Natural killer cell (primary cell): ENCODE measurements around the gene NELFCD. TPM values are rescaled to one million over a fixed set of nuclear protein-coding genes. Genes with fewer than 3 reads are reported as not detected.

Source experiments
- ATAC-seq, 3 donors: fragments of 150-1000 bp in 2 of 3; fragments of 200-7000 bp in 1 of 3; cut with Tn5 transposase; 1 replicate in 1 of 3; 2 replicates in 2 of 3; pipeline ENCODE4 v1.10.0; 2021; ENCODE audit warnings: mild to moderate bottlenecking in 2 of 3, moderate library complexity in 2 of 3
- DNase-seq, 2 donors: peaks; one replicate each; pipeline versions ENCODE4 v3.0.0 to v3.0.0-alpha.2; 2013 to 2021; ENCODE audit warnings: mixed read lengths in 1 of 2
- H3K27ac ChIP-seq: one replicate; pipeline ENCODE4 v1.5.1; 2013; ENCODE audit warnings: mild to moderate bottlenecking, low read length
- H3K27me3 ChIP-seq: one replicate; pipeline ENCODE4 v1.6.1; 2013; ENCODE audit warnings: low read length; ENCODE audit not compliant: control insufficient read depth, insufficient read depth
- H3K36me3 ChIP-seq: one replicate; pipeline ENCODE4 v1.6.1; 2013; ENCODE audit warnings: low read length; ENCODE audit not compliant: control insufficient read depth, insufficient read depth
- H3K4me1 ChIP-seq: one replicate; pipeline ENCODE4 v1.6.1; 2013; ENCODE audit warnings: low read length; ENCODE audit not compliant: control insufficient read depth, insufficient read depth
- H3K4me3 ChIP-seq: one replicate; pipeline ENCODE4 v1.5.1; 2013; ENCODE audit warnings: low read length
- H3K9me3 ChIP-seq: one replicate; pipeline ENCODE4 v1.6.1; 2013; ENCODE audit warnings: low read length; ENCODE audit not compliant: control insufficient read depth, insufficient read depth
- H3K27ac Mint-ChIP-seq, 2 donors: one replicate each; pipeline ENCODE4 v1.8.0; 2022; ENCODE audit warnings: mild to moderate bottlenecking in 2 of 2, mixed read lengths in 2 of 2, moderate library complexity in 1 of 2
- H3K27me3 Mint-ChIP-seq, 2 donors: one replicate each; pipeline ENCODE4 v1.8.0; 2022; ENCODE audit warnings: low read depth in 2 of 2, mixed read lengths in 2 of 2
- H3K36me3 Mint-ChIP-seq: one replicate; pipeline ENCODE4 v1.8.0; 2022; ENCODE audit warnings: mixed read lengths
- H3K4me1 Mint-ChIP-seq, 2 donors: one replicate each; pipeline ENCODE4 v1.8.0; 2022; ENCODE audit warnings: mixed read lengths in 2 of 2
- H3K4me3 Mint-ChIP-seq: one replicate; pipeline ENCODE4 v1.8.0; 2022; ENCODE audit warnings: mild to moderate bottlenecking, moderate library complexity, mixed read lengths
- H3K9me3 Mint-ChIP-seq, 2 donors: one replicate each; pipeline ENCODE4 v1.8.0; 2022; ENCODE audit warnings: mixed read lengths in 2 of 2
- CTCF ChIP-seq: fragments of 200-600 bp; IDR thresholded peaks from one replicate; pipeline ENCODE4 v1.8.0; 2022; ENCODE audit warnings: antibody characterized with exemption
- WGBS: methylation state at CpG from one replicate; pipeline ENCODE4 v1.1.7; 2013; ENCODE audit warnings: missing lambda C conversion rate; ENCODE audit not compliant: insufficient coverage; 5-methylcytosine and 5-hydroxymethylcytosine counted together
- intact Hi-C: fragments of 100-400 bp; cut with micrococcal nuclease; formaldehyde crosslinking; loops from one replicate; pipeline ENCODE4 v1.14.2; 2022
- total RNA-seq, 4 donors: library from RNA; stranded (reverse); fragments of 120-200 nt in 1 of 4; gene quantifications; one replicate each; pipeline versions ENCODE4 v1.2.3 to v1.2.4, GENCODE V29; 2013 to 2022

The NELFCD gene
- total RNA-seq, 3 donors from 2014 or later (not counting 1 experiment from before 2014, with no cell fraction given) = 75.7 to 105 (median 92.6) TPM

GRCh38 chr20:58993332-58994248 is 12.5 kb downstream of the NELFCD start:
- Histone ChIP-seq H3K27ac (no peak overlapping the region), H3K4me1 (no peaks in the 10 kb centered on the region), H3K9me3 (no peaks in the 10 kb centered on the region), H3K27me3 (no peaks in the 10 kb centered on the region), H3K4me3 (no peak overlapping the region), H3K36me3 (peaks cover 88% of the 10 kb centered on the region)
- Mint-ChIP-seq H3K4me1 (peaks cover 0 to 4% of the 10 kb centered on the region in 2 donors), H3K9me3 (no peaks in the 10 kb centered on the region), H3K36me3 (peaks cover 14% of the 10 kb centered on the region), H3K27ac (no peak overlapping the region), H3K27me3 (no peaks in the 10 kb centered on the region), H3K4me3 (no peak overlapping the region)
- DNase-seq = no peak
- WGBS = 89% methylated on average over 21 of the region's 23 CpGs
- TF ChIP-seq CTCF = no peak
- intact Hi-C loops = no loop called here
- ATAC-seq = no peak

- Mint-ChIP-seq H3K27me3 (no peaks in the 10 kb centered on the region), H3K27ac (peak overlapping the region in 1 of 2 donors; percentile 27), H3K36me3 (peaks cover 7% of the 10 kb centered on the region), H3K9me3 (no peaks in the 10 kb centered on the region), H3K4me3 (no peak overlapping the region), H3K4me1 (peaks cover 0 to 4% of the 10 kb centered on the region in 2 donors)
- Histone ChIP-seq H3K27me3 (no peaks in the 10 kb centered on the region), H3K36me3 (peaks cover 83% of the 10 kb centered on the region), H3K9me3 (no peaks in the 10 kb centered on the region), H3K4me3 (no peak overlapping the region), H3K4me1 (no peaks in the 10 kb centered on the region), H3K27ac (no peak overlapping the region)
- intact Hi-C loops = no loop called here
- no peak for DNase-seq
- ATAC-seq = no peak
- no peak for TF ChIP-seq CTCF
- 84% methylated on average over 17 of the region's 17 CpGs for WGBS
Observed at GRCh38 chr20:58994390-58995159, 13.5 kb downstream of the NELFCD start.

GRCh38 chr20:58995461-58996225 is 14.6 kb downstream of the NELFCD start:
- intact Hi-C loops = no loop called here
- H3K27me3 ChIP-seq = no peaks in the 10 kb centered on the region
- Mint-ChIP-seq H3K36me3 (peaks cover 7% of the 10 kb centered on the region), H3K27me3 (no peaks in the 10 kb centered on the region), H3K27ac (peak overlapping the region in 1 of 2 donors; percentile 19), H3K9me3 (no peaks in the 10 kb centered on the region), H3K4me3 (no peak overlapping the region), H3K4me1 (peaks cover 0 to 4% of the 10 kb centered on the region in 2 donors)
- WGBS = 93% methylated on average over 17 of the region's 18 CpGs
- DNase-seq (no peak), ATAC-seq (no peak)
- no peaks in the 10 kb centered on the region for H3K4me1 ChIP-seq
- H3K9me3 ChIP-seq = no peaks in the 10 kb centered on the region
- peaks cover 75% of the 10 kb centered on the region for H3K36me3 ChIP-seq
- H3K4me3 ChIP-seq = no peak overlapping the region
- no peak overlapping the region for H3K27ac ChIP-seq
- TF ChIP-seq CTCF = no peak
